HepG2 (cell line): ENCODE data around the gene AFF4. TPM values are rescaled to one million over a fixed set of nuclear protein-coding genes. Genes with fewer than 3 reads are reported as not detected.
A peak's percentile ranks its signal among the peaks of the same experiment; 100 is the strongest.

Experiments used
- CENPX ChIP-seq: sonication (generic); formaldehyde crosslinking; IDR thresholded peaks from 2 replicates; pipeline ENCODE4 v1.9.0; 2021; ENCODE audit warnings: mild to moderate bottlenecking, missing genetic modification reagents, moderate library complexity
- FOSL2 ChIP-seq: sonication (generic); formaldehyde crosslinking; IDR thresholded peaks from 2 replicates; pipeline ENCODE4 v1.4.0; 2020; ENCODE audit warnings: missing genetic modification reagents
- KDM1A ChIP-seq: IDR thresholded peaks from 2 replicates; pipeline ENCODE4 v1.6.1; 2016; ENCODE audit warnings: missing compliant biosample characterization
- KDM3A ChIP-seq: IDR thresholded peaks from 2 replicates; pipeline ENCODE4 v1.6.1; 2018; ENCODE audit warnings: low read depth, missing compliant biosample characterization
- MEIS2 ChIP-seq: sonication (generic); formaldehyde crosslinking; IDR thresholded peaks from 2 replicates; pipeline ENCODE4 v1.9.0; 2021; ENCODE audit warnings: mild to moderate bottlenecking, missing genetic modification reagents
- MIXL1 ChIP-seq: IDR thresholded peaks from 2 replicates; pipeline ENCODE4 v1.6.1; 2016
- PREB ChIP-seq: sonication (generic); formaldehyde crosslinking; IDR thresholded peaks from 2 replicates; pipeline ENCODE4 v1.4.0; 2020; ENCODE audit warnings: missing genetic modification reagents
- SNAPC2 ChIP-seq: sonication (generic); formaldehyde crosslinking; IDR thresholded peaks from 2 replicates; pipeline ENCODE4 v1.8.1; 2022; ENCODE audit warnings: mild to moderate bottlenecking, missing genetic modification reagents
- USF2 ChIP-seq, 2 experiments: sonication (generic) in 1 of 2; formaldehyde crosslinking in 1 of 2; IDR thresholded peaks; 2 replicates each; pipeline versions ENCODE4 v1.5.1 to v1.6.1; 2011 to 2020; ENCODE audit warnings: borderline replicate concordance in 1 of 2, low read depth in 1 of 2, low read length in 1 of 2, mild to moderate bottlenecking in 1 of 2, missing genetic modification reagents in 1 of 2, moderate library complexity in 1 of 2
- ZFP36L2 ChIP-seq: sonication (generic); formaldehyde crosslinking; IDR thresholded peaks from 2 replicates; pipeline ENCODE4 v1.4.0; 2020; ENCODE audit warnings: missing genetic modification reagents
- ZFP90 ChIP-seq: sonication (generic); formaldehyde crosslinking; IDR thresholded peaks from 2 replicates; pipeline ENCODE4 v1.8.0; 2022; ENCODE audit warnings: missing genetic modification reagents, mild to moderate bottlenecking, inconsistent platforms, borderline replicate concordance
- ZNF124 ChIP-seq: sonication (generic); formaldehyde crosslinking; IDR thresholded peaks from 2 replicates; pipeline ENCODE4 v1.4.0; 2020; ENCODE audit warnings: missing genetic modification reagents
- ZNF441 ChIP-seq: sonication (generic); formaldehyde crosslinking; IDR thresholded peaks from 2 replicates; pipeline ENCODE4 v1.7.0; 2021; ENCODE audit warnings: missing genetic modification reagents, borderline replicate concordance
- ZNF550 ChIP-seq: sonication (generic); formaldehyde crosslinking; IDR thresholded peaks from 2 replicates; pipeline ENCODE4 v1.4.0; 2020; ENCODE audit warnings: mild to moderate bottlenecking, missing genetic modification reagents, borderline replicate concordance
- ZNF607 ChIP-seq: sonication (generic); formaldehyde crosslinking; IDR thresholded peaks from 2 replicates; pipeline ENCODE4 v1.5.1; 2020; ENCODE audit warnings: missing genetic modification reagents, mild to moderate bottlenecking, borderline replicate concordance
- ZNF703 ChIP-seq: sonication (generic); formaldehyde crosslinking; IDR thresholded peaks from 2 replicates; pipeline ENCODE4 v1.5.1; 2020; ENCODE audit warnings: missing genetic modification reagents, mild to moderate bottlenecking, moderate library complexity, borderline replicate concordance
- ZNF883 ChIP-seq: sonication (generic); formaldehyde crosslinking; IDR thresholded peaks from 2 replicates; pipeline ENCODE4 v1.5.1; 2020; ENCODE audit warnings: mild to moderate bottlenecking, missing genetic modification reagents; ENCODE audit errors: not compliant biosample characterization
- polyA plus RNA-seq, 8 experiments: library from polyadenylated mRNA; depleted of rRNA in 3 of 8; stranded (reverse) in 7 of 8; unstranded in 1 of 8; fragments of >200 nt; fragmentation: Illumina TruSeq in 4 of 8; extraction: Trizol in 4 of 8; gene quantifications; 2 replicates each; pipeline versions ENCODE4 v1.2.1 to v1.2.3, GENCODE V29; 2011 to 2016; ENCODE audit warnings: low read depth in 4 of 8, missing spikeins in 1 of 8, mixed read lengths in 1 of 8; ENCODE audit not compliant: insufficient read depth in 1 of 8
- total RNA-seq, 5 experiments: library from RNA; depleted of rRNA; stranded (reverse); fragments of >200 nt; fragmentation: Illumina TruSeq; extraction: Trizol; gene quantifications; 2 replicates each; pipeline ENCODE4 v1.2.3, GENCODE V29; 2016; ENCODE audit warnings: low read depth in 1 of 5
- TF ChIP-seq, protein P1 (sequence below): conservative IDR thresholded peaks from 2 replicates; pipeline ENCODE4 v1.6.1; 2018; ENCODE audit warnings: missing genetic modification reagents
- TF ChIP-seq, protein P2 (sequence below): sonication (generic); formaldehyde crosslinking; IDR thresholded peaks from 2 replicates; pipeline ENCODE4 v1.4.0; 2020; ENCODE audit warnings: missing genetic modification reagents

Gene AFF4
- total and polyA plus RNA-seq, 2 of the 13 experiments (the other 11 are each of a cell fraction or from before 2014, with no cell fraction given): 22.1 to 25.5 TPM

DNA sequence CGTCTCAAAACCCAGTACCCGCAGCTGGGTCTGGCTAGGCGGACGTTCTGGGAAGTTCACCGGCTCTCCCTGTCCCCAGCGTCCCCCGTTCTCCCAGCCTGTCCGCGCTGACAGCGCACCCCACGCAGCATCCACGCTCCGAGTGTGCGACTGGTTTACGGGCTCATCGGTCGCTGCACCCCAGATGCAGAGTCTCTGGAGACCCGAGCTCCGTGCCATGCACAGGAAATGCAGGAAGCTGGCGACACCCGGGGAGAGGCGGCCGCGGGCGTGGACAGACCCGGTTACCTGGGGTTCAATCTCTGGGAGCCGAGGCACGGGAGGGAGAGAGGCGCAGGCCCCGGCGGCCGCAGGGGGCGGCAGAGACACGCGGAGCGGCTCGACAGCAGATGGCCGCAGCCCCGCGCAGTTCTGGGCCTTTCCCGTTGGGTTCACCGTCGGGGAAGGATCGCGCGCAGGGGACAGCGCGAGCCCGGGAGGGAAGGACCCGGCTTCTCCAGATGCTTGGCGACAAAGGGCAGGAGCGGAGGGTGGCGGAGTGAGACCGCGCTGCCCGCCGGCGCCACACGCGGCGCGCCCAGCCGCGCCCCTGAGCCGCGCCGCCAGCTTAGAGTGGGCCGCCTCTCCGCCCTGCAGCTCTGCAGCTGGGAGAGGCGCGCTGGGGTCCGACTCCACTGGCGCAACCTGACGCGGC lies 133.5 kb downstream of the AFF4 start (continued):
- no peak for TF ChIP-seq USF2 (IDR thresholded peaks at IDR 0.05; ENCODE audit: low read depth, low read length)
- TF ChIP-seq USF2 (CRISPR knock-in tag; IDR thresholded peaks at IDR 0.05; ENCODE audit: borderline replicate concordance): no peak; the same call in 1 of the 2 replicates
- TF ChIP-seq SNAPC2 (CRISPR knock-in tag): peak; percentile 56; the same call in 1 of the 2 replicates
- TF ChIP-seq ZNF703 (CRISPR knock-in tag): peak; percentile 37; the same call in 1 of the 2 replicates
- no peak; the same call in none of the 2 replicates for TF ChIP-seq ZNF607 (CRISPR knock-in tag)
- peak; percentile 63; the same call in 1 of the 2 replicates for TF ChIP-seq KDM3A
- TF ChIP-seq ZNF550: no peak
- TF ChIP-seq ZNF883: peak; percentile 39
- no peak for TF ChIP-seq MIXL1 (CRISPR knock-in tag)
- peak; percentile 41; the same call in 1 of the 2 replicates for TF ChIP-seq ZNF441 (CRISPR knock-in tag)
- no peak for TF ChIP-seq MEIS2 (CRISPR knock-in tag)
- TF ChIP-seq, protein P1, sequence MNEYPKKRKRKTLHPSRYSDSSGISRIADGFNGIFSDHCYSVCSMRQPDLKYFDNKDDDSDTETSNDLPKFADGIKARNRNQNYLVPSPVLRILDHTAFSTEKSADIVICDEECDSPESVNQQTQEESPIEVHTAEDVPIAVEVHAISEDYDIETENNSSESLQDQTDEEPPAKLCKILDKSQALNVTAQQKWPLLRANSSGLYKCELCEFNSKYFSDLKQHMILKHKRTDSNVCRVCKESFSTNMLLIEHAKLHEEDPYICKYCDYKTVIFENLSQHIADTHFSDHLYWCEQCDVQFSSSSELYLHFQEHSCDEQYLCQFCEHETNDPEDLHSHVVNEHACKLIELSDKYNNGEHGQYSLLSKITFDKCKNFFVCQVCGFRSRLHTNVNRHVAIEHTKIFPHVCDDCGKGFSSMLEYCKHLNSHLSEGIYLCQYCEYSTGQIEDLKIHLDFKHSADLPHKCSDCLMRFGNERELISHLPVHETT (CRISPR knock-in tag): 0 out of 2 replicates have a peak, but pooled peaks have one; percentile 55
- no peak for TF ChIP-seq CENPX (CRISPR knock-in tag)
- TF ChIP-seq KDM1A (CRISPR knock-in tag): no peak
- TF ChIP-seq, protein P2, sequence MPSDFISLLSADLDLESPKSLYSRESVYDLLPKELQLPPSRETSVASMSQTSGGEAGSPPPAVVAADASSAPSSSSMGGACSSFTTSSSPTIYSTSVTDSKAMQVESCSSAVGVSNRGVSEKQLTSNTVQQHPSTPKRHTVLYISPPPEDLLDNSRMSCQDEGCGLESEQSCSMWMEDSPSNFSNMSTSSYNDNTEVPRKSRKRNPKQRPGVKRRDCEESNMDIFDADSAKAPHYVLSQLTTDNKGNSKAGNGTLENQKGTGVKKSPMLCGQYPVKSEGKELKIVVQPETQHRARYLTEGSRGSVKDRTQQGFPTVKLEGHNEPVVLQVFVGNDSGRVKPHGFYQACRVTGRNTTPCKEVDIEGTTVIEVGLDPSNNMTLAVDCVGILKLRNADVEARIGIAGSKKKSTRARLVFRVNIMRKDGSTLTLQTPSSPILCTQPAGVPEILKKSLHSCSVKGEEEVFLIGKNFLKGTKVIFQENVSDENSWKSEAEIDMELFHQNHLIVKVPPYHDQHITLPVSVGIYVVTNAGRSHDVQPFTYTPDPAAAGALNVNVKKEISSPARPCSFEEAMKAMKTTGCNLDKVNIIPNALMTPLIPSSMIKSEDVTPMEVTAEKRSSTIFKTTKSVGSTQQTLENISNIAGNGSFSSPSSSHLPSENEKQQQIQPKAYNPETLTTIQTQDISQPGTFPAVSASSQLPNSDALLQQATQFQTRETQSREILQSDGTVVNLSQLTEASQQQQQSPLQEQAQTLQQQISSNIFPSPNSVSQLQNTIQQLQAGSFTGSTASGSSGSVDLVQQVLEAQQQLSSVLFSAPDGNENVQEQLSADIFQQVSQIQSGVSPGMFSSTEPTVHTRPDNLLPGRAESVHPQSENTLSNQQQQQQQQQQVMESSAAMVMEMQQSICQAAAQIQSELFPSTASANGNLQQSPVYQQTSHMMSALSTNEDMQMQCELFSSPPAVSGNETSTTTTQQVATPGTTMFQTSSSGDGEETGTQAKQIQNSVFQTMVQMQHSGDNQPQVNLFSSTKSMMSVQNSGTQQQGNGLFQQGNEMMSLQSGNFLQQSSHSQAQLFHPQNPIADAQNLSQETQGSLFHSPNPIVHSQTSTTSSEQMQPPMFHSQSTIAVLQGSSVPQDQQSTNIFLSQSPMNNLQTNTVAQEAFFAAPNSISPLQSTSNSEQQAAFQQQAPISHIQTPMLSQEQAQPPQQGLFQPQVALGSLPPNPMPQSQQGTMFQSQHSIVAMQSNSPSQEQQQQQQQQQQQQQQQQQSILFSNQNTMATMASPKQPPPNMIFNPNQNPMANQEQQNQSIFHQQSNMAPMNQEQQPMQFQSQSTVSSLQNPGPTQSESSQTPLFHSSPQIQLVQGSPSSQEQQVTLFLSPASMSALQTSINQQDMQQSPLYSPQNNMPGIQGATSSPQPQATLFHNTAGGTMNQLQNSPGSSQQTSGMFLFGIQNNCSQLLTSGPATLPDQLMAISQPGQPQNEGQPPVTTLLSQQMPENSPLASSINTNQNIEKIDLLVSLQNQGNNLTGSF: peak; percentile 40; the same call in 1 of the 2 replicates
- peak; percentile 58; the same call in 1 of the 2 replicates for TF ChIP-seq ZFP90 (CRISPR knock-in tag)
- TF ChIP-seq ZFP36L2 (CRISPR knock-in tag): no peak
- 0 out of 2 replicates have a peak, but pooled peaks have one; percentile 15 for TF ChIP-seq FOSL2 (CRISPR knock-in tag)
- no peak for TF ChIP-seq ZNF124 (CRISPR knock-in tag)
- TF ChIP-seq PREB (CRISPR knock-in tag): no peak
